ENCODE data around the gene CAMTA2. TPM values are rescaled to one million over a fixed set of nuclear protein-coding genes. Genes with fewer than 3 reads are reported as not detected.

Gene CAMTA2
- total RNA-seq, 1 donor from 2014 or later = 43.1 TPM

DNA sequence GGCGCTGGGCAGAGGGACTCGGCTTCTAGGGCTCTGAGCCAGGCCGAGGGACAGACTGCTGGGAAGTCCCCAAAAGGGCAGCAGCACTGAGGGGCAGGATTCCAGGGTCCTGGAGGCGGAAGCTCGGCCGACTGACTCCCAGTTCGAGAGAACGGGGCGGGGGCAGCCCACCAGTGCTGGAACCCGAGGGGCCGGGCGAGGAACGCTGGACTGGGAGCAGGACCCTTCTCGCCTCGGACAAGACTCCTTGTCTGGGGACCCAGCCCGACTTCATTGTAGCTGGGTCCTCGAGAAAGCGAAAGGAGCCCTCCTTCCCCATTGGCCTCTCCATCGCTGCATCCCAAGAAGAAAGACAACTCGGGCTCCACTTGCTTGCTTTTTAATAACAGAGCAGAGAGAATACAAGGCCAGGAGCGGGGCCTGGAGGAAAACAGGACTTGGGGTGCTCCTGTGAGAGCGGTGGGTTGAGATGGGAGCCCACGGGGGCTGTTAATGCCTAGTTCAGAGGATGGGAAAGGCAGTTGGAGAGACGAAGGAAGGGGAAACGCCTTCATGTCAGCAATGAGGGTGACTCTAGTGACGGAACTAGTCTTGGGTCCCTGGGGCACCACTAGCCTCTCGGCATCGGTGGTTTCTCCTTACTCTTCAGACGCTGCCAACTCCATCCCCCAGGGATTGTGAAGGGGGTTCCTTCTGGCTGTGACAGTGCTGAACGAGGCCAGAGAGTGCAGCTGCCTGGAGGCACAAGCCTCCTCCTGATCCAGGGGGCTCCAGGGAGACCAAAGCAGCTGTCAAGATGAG, 492 bp upstream of the CAMTA2 start:
- H3K4me3 Mint-ChIP-seq (ENCODE audit: unreplicated experiment) = peak overlapping the region; percentile 88
- peaks cover 24% of the 10 kb centered on the region for H3K4me1 ChIP-seq (ENCODE audit: insufficient read depth, low read length)
- H3K36me3 Mint-ChIP-seq (ENCODE audit: low read depth, unreplicated experiment) = peaks cover 2% of the 10 kb centered on the region
- DNase-seq (ENCODE audit: low read depth) (no peak), FAIRE-seq (no peak)
- no peaks in the 10 kb centered on the region for H3K27me3 ChIP-seq (ENCODE audit: insufficient read depth, low read length)
- H3K79me2 ChIP-seq (ENCODE audit: insufficient read depth, low read length) = peaks cover 23% of the 10 kb centered on the region
- no peaks in the 10 kb centered on the region for H3K9me3 Mint-ChIP-seq (ENCODE audit: unreplicated experiment)
- peak overlapping the region; percentile 93 for H2AFZ ChIP-seq (ENCODE audit: low read depth, low read length)
- H3K9me3 ChIP-seq (ENCODE audit: insufficient read depth, low read depth, low read length) = no peaks in the 10 kb centered on the region
- H3K4me2 ChIP-seq (ENCODE audit: low read length) = peak overlapping the region; percentile 98
- peak overlapping the region; percentile 79 for H3K4me3 ChIP-seq (ENCODE audit: insufficient read depth, low read depth, low read length)
- H3K9ac ChIP-seq (ENCODE audit: low read length) = peak overlapping the region; percentile 83
- H4K20me1 ChIP-seq (ENCODE audit: insufficient read depth, low read length) = no peaks in the 10 kb centered on the region
- no peaks in the 10 kb centered on the region for H3K36me3 ChIP-seq (ENCODE audit: insufficient read depth, low read length)
- H3K27ac Mint-ChIP-seq (ENCODE audit: unreplicated experiment) = peak overlapping the region; percentile 41
- peak overlapping the region; percentile 49 for H3K27ac ChIP-seq (ENCODE audit: low read depth, low read length)
- peaks cover 17% of the 10 kb centered on the region for H3K4me1 Mint-ChIP-seq (ENCODE audit: low read depth, unreplicated experiment)
- no peaks in the 10 kb centered on the region for H3K27me3 Mint-ChIP-seq (ENCODE audit: low read depth, unreplicated experiment)
- no peak for TF ChIP-seq EZH2 (IDR thresholded peaks at IDR 0.05; ENCODE audit: insufficient read depth, low read length)
- TF ChIP-seq, protein P1, sequence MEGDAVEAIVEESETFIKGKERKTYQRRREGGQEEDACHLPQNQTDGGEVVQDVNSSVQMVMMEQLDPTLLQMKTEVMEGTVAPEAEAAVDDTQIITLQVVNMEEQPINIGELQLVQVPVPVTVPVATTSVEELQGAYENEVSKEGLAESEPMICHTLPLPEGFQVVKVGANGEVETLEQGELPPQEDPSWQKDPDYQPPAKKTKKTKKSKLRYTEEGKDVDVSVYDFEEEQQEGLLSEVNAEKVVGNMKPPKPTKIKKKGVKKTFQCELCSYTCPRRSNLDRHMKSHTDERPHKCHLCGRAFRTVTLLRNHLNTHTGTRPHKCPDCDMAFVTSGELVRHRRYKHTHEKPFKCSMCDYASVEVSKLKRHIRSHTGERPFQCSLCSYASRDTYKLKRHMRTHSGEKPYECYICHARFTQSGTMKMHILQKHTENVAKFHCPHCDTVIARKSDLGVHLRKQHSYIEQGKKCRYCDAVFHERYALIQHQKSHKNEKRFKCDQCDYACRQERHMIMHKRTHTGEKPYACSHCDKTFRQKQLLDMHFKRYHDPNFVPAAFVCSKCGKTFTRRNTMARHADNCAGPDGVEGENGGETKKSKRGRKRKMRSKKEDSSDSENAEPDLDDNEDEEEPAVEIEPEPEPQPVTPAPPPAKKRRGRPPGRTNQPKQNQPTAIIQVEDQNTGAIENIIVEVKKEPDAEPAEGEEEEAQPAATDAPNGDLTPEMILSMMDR (IDR thresholded peaks at IDR 0.05; ENCODE audit: insufficient read depth, low read depth, low read length) = no peak

DNA sequence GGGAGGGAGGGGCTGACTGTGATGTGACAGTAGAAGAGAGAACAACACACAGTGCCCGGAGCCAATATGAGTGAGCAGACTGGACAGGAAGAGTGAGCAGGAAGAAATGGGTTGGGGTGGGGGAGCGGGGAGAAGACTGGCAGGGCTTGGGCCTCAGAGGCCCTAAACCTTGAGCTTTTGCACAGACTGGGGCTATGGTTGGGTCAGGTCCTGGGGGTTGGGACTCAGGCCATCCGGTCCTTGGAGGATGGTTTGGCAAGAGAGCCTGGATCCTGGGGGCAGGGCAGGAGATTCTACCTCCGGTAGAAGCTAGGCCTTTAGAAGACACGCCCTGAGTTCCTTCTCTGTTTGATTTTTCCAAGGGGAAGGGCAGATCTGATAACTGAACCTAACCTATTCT, 1.1 kb downstream of the CAMTA2 start:
- no peak for FAIRE-seq
- Mint-ChIP-seq H3K27ac (ENCODE audit: unreplicated experiment) (peak overlapping the region; percentile 80), H3K4me3 (ENCODE audit: unreplicated experiment) (peak overlapping the region; percentile 88), H3K27me3 (ENCODE audit: low read depth, unreplicated experiment) (no peaks in the 10 kb centered on the region), H3K4me1 (ENCODE audit: low read depth, unreplicated experiment) (peaks cover 19% of the 10 kb centered on the region), H3K9me3 (ENCODE audit: unreplicated experiment) (no peaks in the 10 kb centered on the region), H3K36me3 (ENCODE audit: low read depth, unreplicated experiment) (peaks cover 10% of the 10 kb centered on the region)
- Histone ChIP-seq H2AFZ (ENCODE audit: low read depth, low read length) (no peak overlapping the region), H3K9me3 (ENCODE audit: insufficient read depth, low read depth, low read length) (no peaks in the 10 kb centered on the region), H3K27me3 (ENCODE audit: insufficient read depth, low read length) (no peaks in the 10 kb centered on the region), H3K4me1 (ENCODE audit: insufficient read depth, low read length) (peaks cover 24% of the 10 kb centered on the region), H4K20me1 (ENCODE audit: insufficient read depth, low read length) (peaks cover 4% of the 10 kb centered on the region), H3K4me3 (ENCODE audit: insufficient read depth, low read depth, low read length) (peak overlapping the region; percentile 79), H3K4me2 (ENCODE audit: low read length) (peak overlapping the region; percentile 98), H3K79me2 (ENCODE audit: insufficient read depth, low read length) (peaks cover 23% of the 10 kb centered on the region), H3K27ac (ENCODE audit: low read depth, low read length) (no peak overlapping the region), H3K9ac (ENCODE audit: low read length) (peak overlapping the region; percentile 83), H3K36me3 (ENCODE audit: insufficient read depth, low read length) (peaks cover 3% of the 10 kb centered on the region)
- DNase-seq (ENCODE audit: low read depth) = no peak
- no peak for TF ChIP-seq EZH2 (IDR thresholded peaks at IDR 0.05; ENCODE audit: insufficient read depth, low read length)
- TF ChIP-seq, protein P1 (IDR thresholded peaks at IDR 0.05; ENCODE audit: insufficient read depth, low read depth, low read length) = no peak

DNA sequence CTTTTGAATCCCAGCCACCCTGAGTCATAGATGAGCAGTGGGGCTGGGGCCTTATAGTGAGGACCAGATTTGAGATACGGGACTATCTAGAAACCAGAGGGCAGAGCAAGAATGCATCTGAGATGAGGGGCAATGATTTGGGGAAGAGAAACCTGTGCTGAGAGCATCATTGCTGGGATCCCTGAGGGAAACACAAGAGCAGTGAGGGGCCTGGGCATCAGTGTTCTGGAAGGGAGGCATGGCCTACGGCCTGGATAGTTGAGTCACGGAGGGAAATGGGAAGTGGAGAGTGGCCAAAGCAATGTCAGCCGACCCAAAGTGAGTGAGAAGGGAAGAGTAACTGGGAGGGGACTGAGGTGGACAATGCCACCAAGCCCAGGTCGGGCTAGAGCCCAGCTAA, 5.2 kb downstream of the CAMTA2 start:
- Histone ChIP-seq H3K4me2 (ENCODE audit: low read length) (no peak overlapping the region), H4K20me1 (ENCODE audit: insufficient read depth, low read length) (peaks cover 25% of the 10 kb centered on the region), H3K79me2 (ENCODE audit: insufficient read depth, low read length) (peaks cover 9% of the 10 kb centered on the region), H3K4me1 (ENCODE audit: insufficient read depth, low read length) (peaks cover 10% of the 10 kb centered on the region), H3K9me3 (ENCODE audit: insufficient read depth, low read depth, low read length) (no peaks in the 10 kb centered on the region), H3K4me3 (ENCODE audit: insufficient read depth, low read depth, low read length) (no peak overlapping the region), H3K36me3 (ENCODE audit: insufficient read depth, low read length) (peaks cover 9% of the 10 kb centered on the region), H3K27me3 (ENCODE audit: insufficient read depth, low read length) (no peaks in the 10 kb centered on the region), H2AFZ (ENCODE audit: low read depth, low read length) (no peak overlapping the region), H3K27ac (ENCODE audit: low read depth, low read length) (no peak overlapping the region), H3K9ac (ENCODE audit: low read length) (no peak overlapping the region)
- Mint-ChIP-seq H3K4me1 (ENCODE audit: low read depth, unreplicated experiment) (peaks cover 10% of the 10 kb centered on the region), H3K27ac (ENCODE audit: unreplicated experiment) (no peak overlapping the region), H3K9me3 (ENCODE audit: unreplicated experiment) (no peaks in the 10 kb centered on the region), H3K36me3 (ENCODE audit: low read depth, unreplicated experiment) (peaks cover 31% of the 10 kb centered on the region), H3K27me3 (ENCODE audit: low read depth, unreplicated experiment) (no peaks in the 10 kb centered on the region), H3K4me3 (ENCODE audit: unreplicated experiment) (no peak overlapping the region)
- TF ChIP-seq, protein P1 (IDR thresholded peaks at IDR 0.05; ENCODE audit: insufficient read depth, low read depth, low read length) = no peak
- no peak for TF ChIP-seq EZH2 (IDR thresholded peaks at IDR 0.05; ENCODE audit: insufficient read depth, low read length)
- no peak for DNase-seq (ENCODE audit: low read depth)
- no peak for FAIRE-seq
